ENCODE data around the gene GARIN5A.
"Not testable (repeated sequence)": the region's sequence is repeated elsewhere in the genome, so short reads cannot be mapped to it uniquely, and the experiment has no call there.

Gene GARIN5A

GRCh38 chr19:50489461-50490011 is 12.9 kb upstream of the GARIN5A start:
- DNase-seq = no peak

- DNase-seq = peak in 1 of 58 donors; percentile 35
Measured at GRCh38 chr19:50488389-50489194, 11.9 kb upstream of the GARIN5A start.

DNA sequence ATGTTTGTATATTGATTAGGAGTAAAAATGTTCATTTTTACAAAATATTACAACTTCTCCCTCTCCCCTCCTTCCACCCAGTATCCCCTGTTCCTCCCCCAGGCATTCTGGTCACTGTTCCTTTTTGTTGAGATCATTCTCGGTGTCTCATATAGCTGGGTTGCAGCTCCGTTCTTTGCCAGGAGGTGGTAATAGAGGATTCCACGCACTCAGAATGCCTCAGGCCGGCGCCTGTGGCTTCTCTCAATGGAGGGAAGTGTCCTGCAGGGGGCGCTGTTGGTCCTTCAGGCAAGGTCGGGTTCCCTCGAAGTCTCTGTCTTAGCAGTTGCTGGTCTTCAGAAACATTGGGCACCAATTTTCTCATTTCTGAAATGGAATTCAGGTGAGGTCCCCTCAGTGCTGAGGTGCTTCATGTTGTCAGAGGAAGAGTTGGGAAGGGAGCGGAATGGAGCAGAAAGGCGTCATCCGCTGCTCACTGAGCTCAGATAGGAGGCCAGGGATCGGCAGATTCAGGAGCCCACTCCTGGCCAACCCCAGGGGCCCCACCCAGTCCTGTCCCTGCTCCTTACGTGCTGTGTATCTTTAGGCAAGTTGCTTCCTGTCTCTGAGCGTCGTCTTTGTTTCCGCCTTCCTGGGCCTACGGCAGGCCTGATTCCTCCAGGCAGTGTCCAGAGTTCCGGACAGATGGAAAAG is 10.3 kb upstream of the GARIN5A start:
- DNase-seq = peak in 4 of 58 donors; percentile 8 to 30 (median 18)

DNA sequence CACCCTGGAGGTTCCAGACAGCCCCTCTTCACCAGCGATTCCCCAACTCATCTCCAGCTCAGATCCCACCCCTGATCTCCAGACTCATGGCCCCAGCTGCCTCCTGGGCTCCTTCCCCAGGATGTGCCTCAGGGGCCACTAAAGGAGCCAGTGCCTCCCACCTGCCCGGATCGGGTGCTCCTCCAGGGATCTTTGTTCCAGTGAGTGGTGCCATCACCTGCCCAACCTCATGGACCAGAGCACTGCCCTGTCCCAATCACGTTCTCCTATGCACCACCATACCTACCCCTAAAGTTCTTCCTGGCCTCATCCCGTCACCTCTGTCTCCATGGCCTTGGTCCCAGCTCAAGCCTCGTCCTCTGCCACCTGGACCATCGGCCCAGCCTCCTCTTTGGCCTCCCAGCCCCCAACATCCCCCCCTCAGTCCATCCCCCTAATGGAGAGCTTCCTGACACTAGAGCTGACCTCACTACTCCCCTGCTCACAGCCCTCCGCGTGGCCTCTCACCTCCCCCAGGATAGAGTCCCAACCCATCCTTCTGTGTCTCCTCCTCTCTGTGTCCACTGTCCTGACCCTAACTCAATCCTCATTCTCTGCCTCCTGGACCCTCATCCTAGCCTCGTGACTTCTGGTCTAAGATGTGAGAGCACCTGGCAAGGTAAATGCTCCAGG is 8.8 kb upstream of the GARIN5A start:
- DNase-seq = no peak

GRCh38 chr19:50482916-50483315 is 6.3 kb upstream of the GARIN5A start:
- no peak for DNase-seq

DNA sequence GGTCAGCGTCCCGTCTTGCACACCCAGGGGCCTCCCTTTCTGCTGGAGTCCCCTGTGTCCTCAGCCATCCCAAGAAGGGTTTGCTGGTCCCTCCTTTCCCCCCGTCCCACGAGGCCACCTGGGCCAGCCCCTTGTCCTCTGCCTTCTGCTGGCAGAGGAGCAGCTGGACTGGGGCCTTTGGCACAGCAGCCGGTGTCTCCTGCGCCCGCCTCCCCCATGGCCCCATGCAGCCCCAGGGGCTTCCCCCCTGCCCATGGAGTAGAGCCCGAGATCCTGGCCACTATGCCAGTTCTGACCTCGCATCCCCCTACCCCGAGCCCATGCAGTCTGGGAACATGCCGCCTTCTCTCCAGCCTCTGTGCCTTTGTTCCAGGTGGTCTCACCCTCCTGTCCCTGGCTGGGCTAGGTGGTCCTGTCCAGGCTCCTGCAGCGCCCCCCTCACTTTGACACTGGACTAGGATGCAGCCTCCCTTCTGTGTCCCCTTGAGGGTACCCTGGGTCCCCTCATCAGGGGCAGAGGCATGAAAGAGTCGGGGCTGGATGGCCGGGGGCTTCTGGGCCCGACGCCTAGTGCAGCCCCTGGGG is 5.7 kb upstream of the GARIN5A start:
- no peak for DNase-seq

DNA sequence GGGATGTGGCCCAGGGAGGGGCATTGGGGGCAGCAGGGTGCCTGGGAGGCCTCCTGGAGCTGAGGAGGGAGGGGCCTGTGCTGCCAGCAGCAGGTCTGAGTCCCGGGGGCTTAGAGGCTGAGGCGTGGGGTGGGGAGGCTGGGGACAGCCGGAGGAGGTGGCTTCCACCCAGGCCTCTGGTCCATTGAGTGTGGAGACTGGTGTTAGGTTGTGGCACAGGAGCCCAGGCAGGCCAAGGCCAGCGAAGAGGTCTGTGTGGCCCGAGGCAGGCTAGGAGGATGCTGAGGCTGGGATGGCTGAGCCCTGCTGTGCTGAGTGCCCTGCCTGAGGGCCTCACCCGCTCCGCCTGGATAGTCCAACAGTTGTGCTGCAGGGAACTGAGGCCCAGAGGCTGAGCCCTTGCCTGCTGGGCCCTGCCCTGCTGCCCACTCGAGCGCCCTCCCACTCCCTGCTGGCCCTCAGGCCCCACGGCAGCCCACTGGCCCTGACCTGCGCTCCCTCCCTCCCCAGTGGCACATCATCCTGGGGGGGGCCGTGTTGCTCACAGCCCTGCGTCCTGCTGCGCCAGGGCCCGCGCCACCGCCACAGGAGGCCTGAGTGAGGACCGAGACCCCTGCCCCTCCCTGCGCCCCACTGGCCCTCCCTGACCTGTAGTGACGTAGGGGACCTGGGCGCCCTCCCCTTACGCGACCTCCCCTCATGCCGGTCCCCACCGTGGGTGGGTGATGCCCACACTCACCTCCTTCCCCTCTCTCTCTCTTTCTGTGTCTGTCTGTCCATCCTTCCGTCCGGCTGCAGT is 4.9 kb upstream of the GARIN5A start:
- DNase-seq = no peak

GRCh38 chr19:50480281-50481111 is 3.8 kb upstream of the GARIN5A start:
- no peak for DNase-seq

DNA sequence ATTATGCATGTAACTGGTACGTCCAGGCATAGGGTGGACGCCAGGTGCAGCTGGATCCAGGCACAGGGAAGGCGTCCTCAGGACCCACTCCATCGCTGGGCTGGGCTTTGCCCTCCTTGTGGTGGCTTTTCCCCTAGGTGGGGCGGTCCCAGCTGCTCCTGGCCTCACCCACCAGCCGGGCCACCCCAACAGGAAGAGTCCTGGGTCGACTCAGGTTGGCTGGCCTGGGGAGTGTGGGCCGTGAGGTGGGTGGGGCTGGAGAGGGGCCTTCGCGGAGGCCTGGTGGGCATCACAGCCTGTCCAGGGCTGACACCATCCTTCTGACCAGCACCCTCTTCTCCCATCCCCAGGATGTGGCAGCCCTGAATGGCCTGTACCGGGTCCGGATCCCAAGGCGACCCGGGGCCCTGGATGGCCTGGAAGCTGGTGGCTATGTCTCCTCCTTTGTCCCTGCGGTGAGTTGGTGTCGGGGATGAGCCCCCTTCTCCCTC is 3.2 kb upstream of the GARIN5A start:
- DNase-seq = no peak

GRCh38 chr19:50478901-50479715 is 2.5 kb upstream of the GARIN5A start:
- peak in 4 of 58 donors; percentile 14 to 30 (median 24) for DNase-seq

DNA sequence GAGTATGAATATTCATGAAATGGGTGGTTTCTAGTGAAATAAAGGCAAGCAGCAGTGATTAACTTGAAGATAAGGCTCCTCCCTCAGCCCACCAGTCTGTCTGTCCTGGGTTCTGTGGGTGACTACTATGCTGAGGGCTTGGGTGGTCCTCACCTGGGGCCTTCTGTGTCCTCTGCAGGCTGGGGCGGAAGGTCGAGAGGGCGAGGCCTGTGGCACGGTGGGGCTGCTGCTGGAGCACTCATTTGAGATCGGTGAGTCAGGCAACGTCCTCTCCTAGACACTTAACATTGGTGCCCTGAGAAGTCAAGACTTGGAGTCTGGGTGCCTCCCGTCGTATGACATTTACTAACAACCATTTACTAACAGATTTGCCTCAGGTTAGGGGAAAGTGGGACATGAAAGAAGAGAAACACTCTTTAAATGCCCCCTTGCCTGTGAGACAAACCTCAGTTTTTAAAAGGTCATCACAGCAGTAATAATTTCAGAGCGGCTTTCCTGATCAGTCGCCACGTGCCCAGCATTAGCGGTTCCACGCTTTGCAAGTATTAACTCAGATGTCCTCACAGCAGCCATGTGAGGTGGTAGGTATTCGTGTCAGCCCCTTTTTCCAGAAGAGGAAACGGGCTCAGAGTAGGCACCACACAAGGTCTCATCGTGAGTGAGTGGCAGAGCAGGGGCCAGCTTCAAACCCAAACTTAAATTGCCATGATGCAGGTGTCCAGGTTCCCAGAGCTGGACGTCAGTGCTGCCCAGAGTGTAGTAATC is 1.3 kb upstream of the GARIN5A start:
- no peak for DNase-seq

DNA sequence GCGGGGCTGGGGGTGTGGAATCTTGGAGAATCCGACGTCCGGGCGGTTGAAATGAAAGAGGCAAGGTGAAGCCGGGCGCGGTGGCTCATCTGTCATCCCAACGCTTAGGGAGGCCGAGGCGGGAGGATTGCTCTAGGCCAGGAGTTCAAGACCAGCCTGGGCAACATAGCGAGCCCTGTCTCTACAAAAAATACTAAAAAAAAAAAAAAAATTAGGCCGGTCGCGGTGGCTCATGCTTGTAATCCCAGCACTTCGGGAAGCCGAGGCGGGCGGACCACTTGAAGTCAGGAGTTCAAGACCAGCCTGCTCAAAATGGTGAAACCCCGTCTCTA is 225 bp upstream of the GARIN5A start:
- no peak for DNase-seq

DNA sequence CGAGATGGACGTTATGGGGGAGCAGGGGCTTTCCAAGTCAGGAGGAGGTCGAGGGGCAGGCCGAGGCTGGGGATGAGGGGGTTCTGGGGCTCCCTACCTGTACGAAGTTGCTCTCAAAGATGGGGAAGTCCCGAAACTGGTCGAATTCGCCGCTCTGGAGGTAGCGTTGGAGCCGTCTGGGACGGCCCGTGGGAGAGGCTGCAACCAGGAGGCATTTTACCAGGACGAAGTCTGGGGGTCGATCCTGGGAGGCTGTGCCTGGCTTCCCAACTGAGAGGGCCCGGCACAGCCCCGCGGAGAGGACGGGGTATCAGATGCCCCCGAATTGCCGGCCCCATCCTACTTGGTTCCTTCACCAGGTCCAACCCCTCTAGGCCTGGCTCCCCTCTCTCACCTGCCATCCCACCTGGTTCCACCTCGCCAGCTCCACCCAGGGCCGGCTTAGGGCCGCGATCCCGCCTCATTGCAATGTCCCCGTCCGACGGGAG is 868 bp downstream of the GARIN5A start:
- DNase-seq = no peak

DNA sequence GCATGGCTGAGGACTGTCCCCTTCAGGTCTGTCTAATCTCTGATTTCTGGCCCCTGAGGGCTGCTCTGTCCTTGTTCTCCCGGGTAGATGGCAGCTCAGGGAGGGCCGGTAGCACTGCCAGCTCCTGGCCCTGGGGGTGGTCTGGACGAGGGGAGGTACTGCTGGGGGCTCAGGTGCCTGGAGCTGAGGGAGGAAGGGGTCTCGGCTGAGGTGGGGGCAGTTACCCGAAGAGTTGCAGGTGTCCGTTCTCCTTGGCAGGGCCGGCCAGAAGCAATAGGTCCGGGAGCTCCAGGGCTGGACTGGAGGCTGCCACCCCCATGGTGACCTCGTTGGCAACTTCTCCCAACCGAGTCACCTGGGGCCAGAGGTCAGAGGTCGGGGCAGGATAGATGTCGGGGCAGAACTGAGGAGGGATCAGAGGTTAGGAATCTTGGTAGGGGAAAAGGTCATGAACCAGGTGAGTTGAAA is 1.5 kb downstream of the GARIN5A start:
- DNase-seq = no peak

DNA sequence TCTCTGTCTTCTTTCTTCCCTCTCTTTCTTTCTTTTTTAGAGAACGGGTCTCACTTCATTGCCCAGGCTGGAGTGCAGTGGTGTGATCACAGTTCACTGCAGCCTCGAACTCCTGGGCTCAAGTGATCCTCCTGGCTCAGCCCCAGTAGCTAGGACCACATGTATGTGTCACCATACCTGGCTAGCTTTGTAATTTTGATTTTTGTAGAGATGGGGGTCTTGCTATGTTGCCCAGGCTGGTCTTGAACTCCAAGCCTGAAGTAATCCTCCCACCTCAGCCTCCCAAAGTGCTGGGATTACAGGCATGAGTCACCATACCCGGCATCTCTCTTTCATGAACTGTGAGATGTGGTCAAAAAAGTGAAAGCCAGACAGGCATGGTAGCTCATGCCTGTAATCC is 3.3 kb downstream of the GARIN5A start:
- DNase-seq = not testable (repeated sequence)

DNA sequence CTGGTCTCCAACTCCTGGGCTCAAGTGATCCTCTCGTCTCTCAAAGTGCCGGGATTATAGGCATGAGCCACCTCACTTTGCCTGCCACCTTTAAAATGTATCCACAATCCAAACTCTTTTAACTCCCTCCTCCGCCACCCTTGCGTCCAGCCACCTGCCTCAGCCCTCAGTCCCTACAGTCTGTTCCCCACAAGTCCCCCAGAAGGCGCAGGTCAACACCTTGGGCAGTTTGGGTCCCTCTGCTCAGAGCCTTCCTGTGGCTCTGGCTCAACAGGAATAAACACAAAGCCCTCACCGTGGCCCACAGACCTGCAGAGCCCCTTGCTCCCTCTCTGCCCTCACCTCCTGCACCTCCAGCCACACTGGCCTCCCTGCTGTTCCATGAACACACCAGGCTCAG is 7.8 kb downstream of the GARIN5A start:
- no peak for DNase-seq

DNA sequence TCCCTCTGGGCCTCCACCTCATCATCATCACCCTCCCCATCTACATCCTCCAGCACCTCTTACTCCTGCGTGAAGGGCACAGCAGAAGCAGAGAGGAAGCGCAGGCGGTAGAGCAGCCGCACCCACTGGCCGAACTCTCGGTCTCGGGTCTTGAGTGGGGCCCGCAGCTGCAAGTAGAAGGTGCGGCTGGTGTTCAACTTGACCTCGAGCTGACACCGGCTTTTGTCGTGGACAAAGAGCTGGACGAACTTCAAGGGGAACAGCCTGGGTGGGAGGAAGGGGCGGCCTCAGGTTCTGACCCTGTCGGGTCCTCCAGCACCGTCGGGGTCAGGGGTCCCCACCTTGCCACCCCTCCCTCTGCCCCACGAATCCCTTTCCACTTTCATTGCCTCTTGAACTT is 9.1 kb downstream of the GARIN5A start:
- no peak for DNase-seq

- no peak for DNase-seq
Measured at GRCh38 chr19:50466706-50467039, 10.0 kb downstream of the GARIN5A start.

Measured in anterior cingulate cortex (tissue), 58 donors.